Measurements from ENCODE around the gene ALDH16A1. TPM values are rescaled to one million over a fixed set of nuclear protein-coding genes. Genes with fewer than 3 reads are reported as not detected.

The ALDH16A1 gene
- total and polyA plus RNA-seq, 2 of the 8 experiments (the other 6 are each of a cell fraction or from before 2014, with no cell fraction given), result 30.5 to 34.3 TPM

DNA sequence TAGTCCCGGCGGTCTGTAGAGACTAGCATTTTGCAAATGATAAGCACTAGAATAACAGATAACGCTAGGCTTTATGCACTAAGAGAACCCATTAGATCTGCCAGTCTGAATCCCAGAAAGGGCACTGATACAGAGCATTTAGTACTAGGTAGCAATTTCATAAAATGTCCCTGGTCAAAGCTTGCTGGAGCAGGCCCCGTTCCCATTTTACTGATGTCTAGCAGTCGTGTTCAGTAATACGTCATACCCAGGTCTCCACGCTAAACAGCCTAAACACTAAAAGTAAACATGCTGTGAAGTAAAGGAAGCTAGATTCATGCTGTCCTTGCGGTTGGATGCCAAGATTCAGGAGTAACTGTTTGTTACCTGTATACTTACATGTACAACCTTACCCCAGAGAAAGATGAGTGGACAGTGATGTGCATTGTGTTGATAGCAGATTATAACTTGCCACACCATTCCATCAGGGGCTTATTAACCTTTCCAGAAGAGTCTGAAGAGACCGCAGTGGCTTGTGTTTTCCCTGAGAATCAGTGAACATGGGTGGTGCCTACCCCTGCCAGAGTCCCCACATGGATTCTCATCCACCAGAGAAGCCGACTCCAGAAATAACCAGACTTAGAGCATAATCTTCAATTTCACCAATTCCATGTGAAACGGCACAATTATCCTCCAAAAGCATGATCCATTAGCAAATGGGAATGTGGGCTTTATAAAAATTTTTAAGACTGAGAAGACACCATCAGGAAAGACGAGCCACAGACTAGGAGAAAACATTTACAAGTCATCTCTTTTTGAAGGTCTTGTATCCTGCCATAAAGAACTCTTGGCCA, 39.8 kb downstream of the ALDH16A1 start (continued):
- no peak for TF ChIP-seq NANOG (IDR thresholded peaks at IDR 0.05; ENCODE audit: insufficient read depth, low read depth, low read length, poor library complexity, severe bottlenecking)
- peak; percentile 87 to 93 for TF ChIP-seq POLR2A (IDR thresholded peaks at IDR 0.05; ENCODE audit: control extremely low read depth in 1 of 2, low read depth in 2 of 2, low read length in 2 of 2)
- peak; percentile 56; the same call in 1 of the 2 replicates for TF ChIP-seq CHD2 (IDR thresholded peaks at IDR 0.05; ENCODE audit: low read length)
- no peak for TF ChIP-seq YY1 (IDR thresholded peaks at IDR 0.05; ENCODE audit: low read depth, low read length)
- TF ChIP-seq ASH2L (IDR thresholded peaks at IDR 0.05; ENCODE audit: low read length), result no peak
- TF ChIP-seq, protein P1, sequence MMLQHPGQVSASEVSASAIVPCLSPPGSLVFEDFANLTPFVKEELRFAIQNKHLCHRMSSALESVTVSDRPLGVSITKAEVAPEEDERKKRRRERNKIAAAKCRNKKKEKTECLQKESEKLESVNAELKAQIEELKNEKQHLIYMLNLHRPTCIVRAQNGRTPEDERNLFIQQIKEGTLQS (IDR thresholded peaks at IDR 0.05; ENCODE audit: insufficient read depth, low read depth, low read length), result no peak
- TF ChIP-seq BACH1 (IDR thresholded peaks at IDR 0.05; ENCODE audit: low read length), result no peak
- TF ChIP-seq PHF8 (conservative IDR thresholded peaks at IDR 0.05; ENCODE audit: low read depth, low read length), result no peak
- no peak for TF ChIP-seq CREB1 (IDR thresholded peaks at IDR 0.05)
- TF ChIP-seq SP2 (IDR thresholded peaks at IDR 0.05; ENCODE audit: low read length), result no peak
- no peak for TF ChIP-seq EGR1 (IDR thresholded peaks at IDR 0.05; ENCODE audit: borderline replicate concordance, low read depth, low read length)
- no peak for TF ChIP-seq JUND (IDR thresholded peaks at IDR 0.05; ENCODE audit: low read length)
- TF ChIP-seq SP1 (IDR thresholded peaks at IDR 0.05; ENCODE audit: low read depth, low read length), result 0 out of 2 replicates have a peak, but pooled peaks have one; percentile 7
- no peak for TF ChIP-seq TBP (IDR thresholded peaks at IDR 0.05; ENCODE audit: low read depth, low read length)
- TF ChIP-seq, protein P2, sequence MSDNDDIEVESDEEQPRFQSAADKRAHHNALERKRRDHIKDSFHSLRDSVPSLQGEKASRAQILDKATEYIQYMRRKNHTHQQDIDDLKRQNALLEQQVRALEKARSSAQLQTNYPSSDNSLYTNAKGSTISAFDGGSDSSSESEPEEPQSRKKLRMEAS (IDR thresholded peaks at IDR 0.05), result no peak
- TF ChIP-seq ZNF274 (IDR thresholded peaks at IDR 0.05; ENCODE audit: borderline replicate concordance, extremely low read depth, low read length), result no peak
- no peak for TF ChIP-seq RBBP5 (IDR thresholded peaks at IDR 0.05; ENCODE audit: borderline replicate concordance, low read depth, low read length)
- TF ChIP-seq SAP30 (IDR thresholded peaks at IDR 0.05; ENCODE audit: insufficient read depth, insufficient replicate concordance, low read length), result no peak
- no peak; the same call in 1 of the 2 replicates for TF ChIP-seq NRF1 (IDR thresholded peaks at IDR 0.05; ENCODE audit: low read depth, low read length)
- TF ChIP-seq CBX8 (IDR thresholded peaks at IDR 0.05; ENCODE audit: borderline replicate concordance, low read depth, low read length), result no peak
- TF ChIP-seq, protein P3, sequence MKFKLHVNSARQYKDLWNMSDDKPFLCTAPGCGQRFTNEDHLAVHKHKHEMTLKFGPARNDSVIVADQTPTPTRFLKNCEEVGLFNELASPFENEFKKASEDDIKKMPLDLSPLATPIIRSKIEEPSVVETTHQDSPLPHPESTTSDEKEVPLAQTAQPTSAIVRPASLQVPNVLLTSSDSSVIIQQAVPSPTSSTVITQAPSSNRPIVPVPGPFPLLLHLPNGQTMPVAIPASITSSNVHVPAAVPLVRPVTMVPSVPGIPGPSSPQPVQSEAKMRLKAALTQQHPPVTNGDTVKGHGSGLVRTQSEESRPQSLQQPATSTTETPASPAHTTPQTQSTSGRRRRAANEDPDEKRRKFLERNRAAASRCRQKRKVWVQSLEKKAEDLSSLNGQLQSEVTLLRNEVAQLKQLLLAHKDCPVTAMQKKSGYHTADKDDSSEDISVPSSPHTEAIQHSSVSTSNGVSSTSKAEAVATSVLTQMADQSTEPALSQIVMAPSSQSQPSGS (IDR thresholded peaks at IDR 0.05; ENCODE audit: low read length), result 0 out of 2 replicates have a peak, but pooled peaks have one; percentile 68
- no peak for TF ChIP-seq CHD1 (IDR thresholded peaks at IDR 0.05; ENCODE audit: low read depth, low read length)
- TF ChIP-seq RXRA (IDR thresholded peaks at IDR 0.05; ENCODE audit: insufficient read depth, low read depth, low read length), result no peak

Data from H1 (cell line).